GM12892 (cell line): Measurements from ENCODE around the gene TEAD3.

Source experiments
- POLR2A ChIP-seq: IDR thresholded peaks from 2 replicates; pipeline ENCODE4 v1.6.1; 2011; ENCODE audit warnings: low read depth, low read length, control low read depth
- TAF1 ChIP-seq: IDR thresholded peaks from 2 replicates; pipeline ENCODE4 v1.6.1; 2011; ENCODE audit warnings: low read depth, mild to moderate bottlenecking, control low read depth, low read length, borderline replicate concordance

DNA sequence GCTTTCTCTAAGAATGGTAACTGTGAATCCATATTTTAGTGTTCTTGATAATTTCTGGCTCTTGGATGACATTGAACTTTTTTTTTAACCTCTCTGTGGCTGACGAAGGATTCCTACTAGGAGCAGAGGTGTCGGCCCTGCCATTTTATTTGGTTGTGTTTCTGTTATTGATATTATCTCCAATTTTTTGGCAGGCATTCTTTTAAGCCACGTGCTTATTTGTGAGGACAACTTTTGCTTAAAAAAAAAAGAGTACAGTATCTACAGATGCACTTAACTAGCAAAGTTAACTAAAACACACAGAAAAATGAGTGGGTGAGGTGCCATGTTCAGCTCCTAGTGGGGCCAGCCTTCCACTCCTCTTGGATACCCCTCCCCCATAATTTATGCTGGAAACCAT is 43.6 kb downstream of the TEAD3 start:
- TF ChIP-seq TAF1 (no peak), POLR2A (no peak)
